ENCODE data around the gene CYFIP1. TPM values are rescaled to one million over a fixed set of nuclear protein-coding genes. Genes with fewer than 3 reads are reported as not detected.
A peak's percentile ranks its signal among the peaks of the same experiment; 100 is the strongest.

CYFIP1 gene
- total RNA-seq, 1 experiment from 2014 or later: 79.2 TPM

- H3K27me3 Mint-ChIP-seq (ENCODE audit: low read depth): no peaks in the 10 kb centered on the region
- no peaks in the 10 kb centered on the region for H3K9me3 Mint-ChIP-seq
- TF ChIP-seq CDX4 (CRISPR knock-in tag; IDR thresholded peaks at IDR 0.05; ENCODE audit: borderline replicate concordance) (no peak), ZMAT4 (CRISPR knock-in tag; IDR thresholded peaks at IDR 0.05) (no peak), ZBTB21 (CRISPR knock-in tag; IDR thresholded peaks at IDR 0.05; ENCODE audit: borderline replicate concordance) (no peak), AFF4 (CRISPR knock-in tag; IDR thresholded peaks at IDR 0.05; ENCODE audit: borderline replicate concordance) (no peak), EMX1 (CRISPR knock-in tag; IDR thresholded peaks at IDR 0.05) (no peak)
- ChIA-PET CTCF (no interaction called here), POLR2A (no interaction called here)
- H3K36me3 Mint-ChIP-seq: peaks cover 70% of the 10 kb centered on the region
- DNase-seq (ENCODE audit: low spot score) (no peak), ATAC-seq (no peak)
- H3K27ac Mint-ChIP-seq: no peak overlapping the region
- H3K4me1 Mint-ChIP-seq: no peaks in the 10 kb centered on the region
- H3K4me3 Mint-ChIP-seq: no peak overlapping the region
Observed at GRCh38 chr15:22856659-22857058, 123.5 kb downstream of the CYFIP1 start.

- Mint-ChIP-seq H3K27me3 (ENCODE audit: low read depth) (no peaks in the 10 kb centered on the region), H3K27ac (peak overlapping the region; percentile 42), H3K4me1 (no peaks in the 10 kb centered on the region; the same call in 1 of the 2 replicates), H3K9me3 (no peaks in the 10 kb centered on the region), H3K4me3 (no peak overlapping the region), H3K36me3 (peaks cover 67% of the 10 kb centered on the region)
- no peak for ATAC-seq
- ChIA-PET CTCF (no interaction called here), POLR2A (no interaction called here)
- TF ChIP-seq ATF1 (CRISPR knock-in tag; IDR thresholded peaks at IDR 0.05) (no peak), RELA (CRISPR knock-in tag; IDR thresholded peaks at IDR 0.05; ENCODE audit: borderline replicate concordance) (no peak), IRF1 (CRISPR knock-in tag; IDR thresholded peaks at IDR 0.05) (no peak), HMGA2 (CRISPR knock-in tag; IDR thresholded peaks at IDR 0.05) (no peak), PRRX2 (CRISPR knock-in tag; IDR thresholded peaks at IDR 0.05) (no peak), OVOL2 (CRISPR knock-in tag; IDR thresholded peaks at IDR 0.05; ENCODE audit: borderline replicate concordance) (no peak)
- no peak for DNase-seq (ENCODE audit: low spot score)
Observed at GRCh38 chr15:22855791-22856190, 124.4 kb downstream of the CYFIP1 start.

GRCh38 chr15:22851513-22851912 lies 128.7 kb downstream of the CYFIP1 start:
- Mint-ChIP-seq H3K27me3 (ENCODE audit: low read depth) (no peaks in the 10 kb centered on the region), H3K4me1 (peaks cover 3% of the 10 kb centered on the region; the same call in 1 of the 2 replicates), H3K36me3 (peaks cover 56% of the 10 kb centered on the region), H3K4me3 (no peak overlapping the region), H3K27ac (peak overlapping the region; percentile 63; the same call in 1 of the 2 replicates), H3K9me3 (no peaks in the 10 kb centered on the region)
- ChIA-PET CTCF (no interaction called here), POLR2A (no interaction called here)
- DNase-seq (ENCODE audit: low spot score) (no peak), ATAC-seq (no peak)
- no peak for TF ChIP-seq USF1 (CRISPR knock-in tag; IDR thresholded peaks at IDR 0.05)
- TF ChIP-seq IRF2 (CRISPR knock-in tag; IDR thresholded peaks at IDR 0.05; ENCODE audit: borderline replicate concordance, low read depth): no peak
- no peak for TF ChIP-seq SOX15 (CRISPR knock-in tag; IDR thresholded peaks at IDR 0.05)
- TF ChIP-seq E2F5 (CRISPR knock-in tag; IDR thresholded peaks at IDR 0.05): no peak
- TF ChIP-seq RELA (CRISPR knock-in tag; IDR thresholded peaks at IDR 0.05; ENCODE audit: borderline replicate concordance): no peak
- no peak for TF ChIP-seq FOXP1 (CRISPR knock-in tag; IDR thresholded peaks at IDR 0.05; ENCODE audit: borderline replicate concordance)
- no peak for TF ChIP-seq ERG (CRISPR knock-in tag; IDR thresholded peaks at IDR 0.05)
- no peak for TF ChIP-seq ZNF121 (CRISPR knock-in tag; IDR thresholded peaks at IDR 0.05)
- no peak for TF ChIP-seq ZNF232 (CRISPR knock-in tag; IDR thresholded peaks at IDR 0.05)
- TF ChIP-seq PREB (CRISPR knock-in tag; IDR thresholded peaks at IDR 0.05; ENCODE audit: borderline replicate concordance): no peak
- no peak for TF ChIP-seq EMX1 (CRISPR knock-in tag; IDR thresholded peaks at IDR 0.05)

All from WTC11 (cell line).